Activated T-cell treated with anti-CD3 and anti-CD28 coated beads for 4 hours (primary cell): ENCODE results near the gene HBE1.

Source experiments
- DNase-seq: peaks from one replicate; pipeline ENCODE4 v3.0.0-alpha.2; 2020

The HBE1 gene

GRCh38 chr11:5232176-5232575 lies 37.6 kb downstream of the HBE1 start:
- DNase-seq, result no peak

DNA sequence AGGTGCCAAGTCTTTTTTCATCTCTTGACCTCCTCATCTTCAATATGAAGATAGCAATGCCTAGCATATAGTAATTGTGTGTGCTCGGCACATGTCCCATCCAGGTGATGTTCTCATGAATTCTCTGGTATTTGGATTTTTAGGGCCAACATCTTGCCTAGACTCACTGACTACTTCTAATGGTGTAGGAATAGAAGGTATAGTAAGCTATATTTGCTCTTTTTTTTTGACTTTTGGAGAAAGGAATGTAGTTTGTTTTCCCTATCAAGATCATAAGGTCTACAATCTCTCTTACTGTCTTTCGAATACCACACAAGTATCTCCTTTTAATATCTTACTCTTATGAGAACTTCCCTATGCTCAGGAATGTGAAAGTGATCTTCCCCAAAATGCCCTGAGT lies 38.6 kb downstream of the HBE1 start:
- DNase-seq, result no peak

GRCh38 chr11:5230266-5230665 lies 39.5 kb downstream of the HBE1 start:
- no peak for DNase-seq

GRCh38 chr11:5229796-5230195 lies 39.9 kb downstream of the HBE1 start:
- DNase-seq, result no peak

DNA sequence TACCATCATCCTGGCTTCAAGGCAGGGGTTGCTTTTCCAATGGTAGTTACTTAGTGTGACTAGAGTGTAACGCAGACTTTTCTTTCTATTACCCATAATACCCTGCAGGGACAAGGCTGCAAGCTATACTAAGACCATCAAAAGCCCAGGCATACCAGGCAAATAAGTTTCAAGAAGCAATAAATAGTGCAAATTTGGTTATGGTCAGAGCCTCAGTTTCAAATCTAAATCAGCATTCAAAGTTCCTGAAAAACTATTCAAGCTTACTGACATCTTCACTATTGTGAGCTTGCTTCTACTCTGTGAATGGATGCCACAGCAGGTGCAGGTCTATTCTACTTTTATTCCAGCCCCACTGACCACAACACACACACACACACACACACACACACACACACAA lies 40.4 kb downstream of the HBE1 start:
- no peak for DNase-seq

GRCh38 chr11:5228124-5228523 lies 41.6 kb downstream of the HBE1 start:
- no peak for DNase-seq

DNA sequence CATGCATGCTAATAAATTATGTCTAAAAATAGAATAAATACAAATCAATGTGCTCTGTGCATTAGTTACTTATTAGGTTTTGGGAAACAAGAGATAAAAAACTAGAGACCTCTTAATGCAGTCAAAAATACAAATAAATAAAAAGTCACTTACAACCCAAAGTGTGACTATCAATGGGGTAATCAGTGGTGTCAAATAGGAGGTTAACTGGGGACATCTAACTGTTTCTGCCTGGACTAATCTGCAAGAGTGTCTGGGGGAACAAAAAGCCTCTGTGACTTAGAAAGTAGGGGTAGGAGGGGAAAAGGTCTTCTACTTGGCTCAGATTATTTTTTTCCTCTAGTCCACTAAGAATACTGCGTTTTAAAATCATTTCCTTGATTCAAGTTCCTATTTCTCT lies 42.1 kb downstream of the HBE1 start:
- no peak for DNase-seq

GRCh38 chr11:5226732-5227310 lies 42.9 kb downstream of the HBE1 start, which contains the start of gene HBB:
Gene HBB, minus strand, starts transcription at chr11:5227071. Its CDS starts 50 bp downstream, at chr11:5227021.
- no peak for DNase-seq

DNA sequence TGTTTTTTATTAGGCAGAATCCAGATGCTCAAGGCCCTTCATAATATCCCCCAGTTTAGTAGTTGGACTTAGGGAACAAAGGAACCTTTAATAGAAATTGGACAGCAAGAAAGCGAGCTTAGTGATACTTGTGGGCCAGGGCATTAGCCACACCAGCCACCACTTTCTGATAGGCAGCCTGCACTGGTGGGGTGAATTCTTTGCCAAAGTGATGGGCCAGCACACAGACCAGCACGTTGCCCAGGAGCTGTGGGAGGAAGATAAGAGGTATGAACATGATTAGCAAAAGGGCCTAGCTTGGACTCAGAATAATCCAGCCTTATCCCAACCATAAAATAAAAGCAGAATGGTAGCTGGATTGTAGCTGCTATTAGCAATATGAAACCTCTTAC lies 44.3 kb downstream of the HBE1 start:
- DNase-seq, result no peak

- no peak for DNase-seq
Measured at GRCh38 chr11:5224538-5225479, 44.9 kb downstream of the HBE1 start.

DNA sequence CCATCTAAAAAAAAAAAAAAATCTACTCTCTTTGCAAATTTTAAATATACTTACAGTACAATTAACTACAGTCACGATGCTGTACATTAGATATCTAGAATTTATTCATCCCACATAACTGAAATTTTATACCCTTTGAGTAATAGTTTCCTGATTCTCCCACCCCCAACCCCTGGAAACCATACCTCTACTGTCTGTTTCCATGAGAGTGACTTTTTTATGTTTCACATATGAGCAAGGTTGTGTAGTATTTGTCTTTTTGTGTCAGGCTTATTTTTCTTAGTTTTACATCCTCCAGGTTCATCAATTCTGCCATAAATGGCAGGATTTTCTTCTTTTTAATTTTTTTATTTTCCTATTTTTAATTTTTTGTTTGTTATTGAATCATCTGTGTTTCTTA lies 46.1 kb downstream of the HBE1 start:
- DNase-seq, result no peak

GRCh38 chr11:5223146-5223545 lies 46.6 kb downstream of the HBE1 start:
- DNase-seq, result no peak
